H9 (cell line): ENCODE data around the gene SYNJ1. TPM values are rescaled to one million over a fixed set of nuclear protein-coding genes. Genes with fewer than 3 reads are reported as not detected.
A peak's percentile ranks its signal among the peaks of the same experiment; 100 is the strongest.
"Not testable (repeated sequence)": the region's sequence is repeated elsewhere in the genome, so short reads cannot be mapped to it uniquely, and the experiment has no call there.

ENCODE experiments used
- DNase-seq: peaks from one replicate; pipeline ENCODE4 v3.0.0-alpha.2; 2017
- H2AFZ ChIP-seq: one replicate; pipeline ENCODE4 v1.6.1; 2013; ENCODE audit warnings: mild to moderate bottlenecking, low read length, control low read depth, moderate library complexity
- H2AK5ac ChIP-seq: 2 replicates; pipeline ENCODE4 v1.6.1; 2013; ENCODE audit warnings: low read length, control low read depth, mixed read lengths; ENCODE audit not compliant: insufficient read length
- H2BK120ac ChIP-seq: one replicate; pipeline ENCODE4 v1.6.1; 2013; ENCODE audit warnings: low read depth, mild to moderate bottlenecking, low read length, control low read depth, inconsistent platforms; ENCODE audit not compliant: poor library complexity, severe bottlenecking
- H2BK12ac ChIP-seq: 2 replicates; pipeline ENCODE4 v1.6.1; 2013; ENCODE audit warnings: low read length, control low read depth, mixed read lengths, low read depth; ENCODE audit not compliant: insufficient read length
- H2BK15ac ChIP-seq: 2 replicates; pipeline ENCODE4 v1.6.1; 2013; ENCODE audit warnings: low read depth, low read length, control low read depth
- H2BK20ac ChIP-seq: one replicate; pipeline ENCODE4 v1.6.1; 2013; ENCODE audit warnings: low read depth, mild to moderate bottlenecking, low read length, control low read depth, inconsistent platforms; ENCODE audit not compliant: poor library complexity, severe bottlenecking
- H2BK5ac ChIP-seq: 2 replicates; pipeline ENCODE4 v1.6.1; 2013; ENCODE audit warnings: low read length, control low read depth, mixed read lengths; ENCODE audit not compliant: insufficient read length
- H3K14ac ChIP-seq: 2 replicates; pipeline ENCODE4 v1.6.1; 2013; ENCODE audit warnings: low read length, control low read depth; ENCODE audit not compliant: insufficient read depth
- H3K18ac ChIP-seq: 2 replicates; pipeline ENCODE4 v1.6.1; 2013; ENCODE audit warnings: low read depth, mild to moderate bottlenecking, mixed read lengths, low read length, control low read depth; ENCODE audit not compliant: insufficient read length
- H3K23ac ChIP-seq: 2 replicates; pipeline ENCODE4 v1.6.1; 2013; ENCODE audit warnings: low read length, control low read depth, mixed read lengths, low read depth; ENCODE audit not compliant: insufficient read length
- H3K23me2 ChIP-seq: 2 replicates; pipeline ENCODE4 v1.6.1; 2013; ENCODE audit warnings: low read depth, mild to moderate bottlenecking, mixed read lengths, low read length, control low read depth; ENCODE audit not compliant: insufficient read length, poor library complexity, severe bottlenecking
- H3K27ac ChIP-seq: 2 replicates; pipeline ENCODE4 v1.5.1; 2013; ENCODE audit warnings: low read length, control low read depth, mixed read lengths, low read depth; ENCODE audit not compliant: insufficient read length
- H3K27me3 ChIP-seq: 2 replicates; pipeline ENCODE4 v1.6.1; 2013; ENCODE audit warnings: low read length, control low read depth, inconsistent platforms; ENCODE audit not compliant: insufficient read depth
- H3K4ac ChIP-seq: 2 replicates; pipeline ENCODE4 v1.6.1; 2013; ENCODE audit warnings: low read depth, mild to moderate bottlenecking, control low read depth, inconsistent platforms, low read length, moderate library complexity
- H3K4me1 ChIP-seq: 2 replicates; pipeline ENCODE4 v1.6.1; 2013; ENCODE audit warnings: low read length, control low read depth, inconsistent platforms; ENCODE audit not compliant: insufficient read depth
- H3K4me2 ChIP-seq: 2 replicates; pipeline ENCODE4 v1.6.1; 2013; ENCODE audit warnings: low read length, control low read depth, mixed read lengths; ENCODE audit not compliant: insufficient read length, insufficient read depth
- H3K56ac ChIP-seq: 2 replicates; pipeline ENCODE4 v1.6.1; 2013; ENCODE audit warnings: low read depth, mild to moderate bottlenecking, mixed read lengths, low read length, control low read depth; ENCODE audit not compliant: insufficient read length
- H3K79me1 ChIP-seq: 2 replicates; pipeline ENCODE4 v1.6.1; 2013; ENCODE audit warnings: low read depth, mild to moderate bottlenecking, moderate library complexity, low read length, control low read depth, inconsistent platforms; ENCODE audit not compliant: insufficient read depth, poor library complexity, severe bottlenecking
- H3K79me2 ChIP-seq: 2 replicates; pipeline ENCODE4 v1.6.1; 2013; ENCODE audit warnings: low read length, control low read depth, inconsistent platforms; ENCODE audit not compliant: insufficient read depth
- H3K9ac ChIP-seq: 2 replicates; pipeline ENCODE4 v1.6.1; 2013; ENCODE audit warnings: low read length, control low read depth, mixed read lengths; ENCODE audit not compliant: insufficient read length; ENCODE audit errors: extremely low read depth
- H3K9me3 ChIP-seq: one replicate; pipeline ENCODE4 v1.6.1; 2013; ENCODE audit warnings: low read depth, low read length, inconsistent platforms; ENCODE audit not compliant: control insufficient read depth
- H3T11ph ChIP-seq: one replicate; pipeline ENCODE4 v1.6.1; 2013; ENCODE audit warnings: mild to moderate bottlenecking, low read length, control low read depth, inconsistent platforms
- H4K20me1 ChIP-seq: one replicate; pipeline ENCODE4 v1.6.1; 2013; ENCODE audit not compliant: control insufficient read depth, insufficient read length, insufficient read depth
- H4K5ac ChIP-seq: 2 replicates; pipeline ENCODE4 v1.6.1; 2013; ENCODE audit warnings: low read depth, mild to moderate bottlenecking, mixed read lengths, low read length, control low read depth; ENCODE audit not compliant: insufficient read length
- H4K8ac ChIP-seq: replicated peaks from 2 replicates; pipeline ENCODE4 v1.6.1; 2013; ENCODE audit warnings: low read length, control low read depth, mixed read lengths, low read depth; ENCODE audit not compliant: insufficient read length
- H4K91ac ChIP-seq: 2 replicates; pipeline ENCODE4 v1.6.1; 2013; ENCODE audit warnings: low read depth, mild to moderate bottlenecking, moderate library complexity, mixed read lengths, low read length, control low read depth; ENCODE audit not compliant: insufficient read length
- H3K27ac Mint-ChIP-seq, 3 experiments: 2 replicates in 2 of 3; 3 replicates in 1 of 3; pipeline ENCODE4 v1.8.0; 2020 to 2021; ENCODE audit warnings: mixed read lengths in 3 of 3, mild to moderate bottlenecking in 1 of 3, moderate library complexity in 1 of 3
- H3K27me3 Mint-ChIP-seq: 2 replicates; pipeline ENCODE4 v1.8.0; 2021; ENCODE audit warnings: low read depth, mild to moderate bottlenecking, moderate library complexity, mixed read lengths
- H3K36me3 Mint-ChIP-seq, 3 experiments: 2 replicates in 2 of 3; 3 replicates in 1 of 3; pipeline ENCODE4 v1.8.0; 2020 to 2021; ENCODE audit warnings: low read depth in 3 of 3, mixed read lengths in 3 of 3; ENCODE audit not compliant: insufficient read depth in 1 of 3
- H3K4me1 Mint-ChIP-seq, 2 experiments: 2 replicates each; pipeline ENCODE4 v1.8.0; 2020; ENCODE audit warnings: mixed read lengths in 2 of 2
- H3K4me3 Mint-ChIP-seq, 2 experiments: 2 replicates in 1 of 2; 3 replicates in 1 of 2; pipeline ENCODE4 v1.8.0; 2020 to 2021; ENCODE audit warnings: mild to moderate bottlenecking in 2 of 2, mixed read lengths in 2 of 2, moderate library complexity in 1 of 2
- H3K9me3 Mint-ChIP-seq, 2 experiments: 2 replicates in 1 of 2; 3 replicates in 1 of 2; pipeline ENCODE4 v1.8.0; 2020; ENCODE audit warnings: mild to moderate bottlenecking in 2 of 2, mixed read lengths in 2 of 2, moderate library complexity in 1 of 2
- WGBS: extraction: QIAGEN DNeasy Blood & Tissue Kit; methylation state at CpG from one replicate; pipeline ENCODE4 v1.1.7; 2013; ENCODE audit warnings: missing lambda C conversion rate, low lambda C conversion rate, mixed read lengths; ENCODE audit not compliant: insufficient read length; ENCODE audit errors: extremely low coverage; 5-methylcytosine and 5-hydroxymethylcytosine counted together
- total RNA-seq: library from RNA; stranded (reverse); gene quantifications from 2 replicates; pipeline ENCODE4 v1.2.1, GENCODE V29; 2021

The SYNJ1 gene
- total RNA-seq, 1 experiment from 2014 or later, result 7.1 TPM

- H3K27me3 ChIP-seq, H2BK15ac ChIP-seq, H3K4me2 ChIP-seq, H3K4ac ChIP-seq, H3K23me2 ChIP-seq, H2BK5ac ChIP-seq, H3K4me3 Mint-ChIP-seq, H2BK120ac ChIP-seq, H3K14ac ChIP-seq, H2BK12ac ChIP-seq, H3K4me1 Mint-ChIP-seq, H3K56ac ChIP-seq, H3K23ac ChIP-seq, H2AFZ ChIP-seq, H3K18ac ChIP-seq, H4K8ac ChIP-seq, H3K79me2 ChIP-seq, H3K4me1 ChIP-seq, H3K9ac ChIP-seq, H3K79me1 ChIP-seq, DNase-seq, H3T11ph ChIP-seq, H3K27me3 Mint-ChIP-seq, H3K27ac Mint-ChIP-seq, H2BK20ac ChIP-seq, H2AK5ac ChIP-seq, H3K27ac ChIP-seq, H4K20me1 ChIP-seq, H4K5ac ChIP-seq, H4K91ac ChIP-seq: not testable (repeated sequence)
- no CpG with 5 or more reads among the region's 10 CpGs for WGBS
- Mint-ChIP-seq H3K36me3 (peaks cover 37 to 62% (median 45%) of the 10 kb centered on the region in 3 experiments), H3K9me3 (peaks cover 32 to 34% of the 10 kb centered on the region in 2 experiments)
- H3K9me3 ChIP-seq, result peaks cover 13% of the 10 kb centered on the region
Measured at GRCh38 chr21:32661981-32662380, 65.8 kb downstream of the SYNJ1 start.

- H3K79me1 ChIP-seq, H3T11ph ChIP-seq, H3K9ac ChIP-seq, H3K4me1 ChIP-seq, H3K14ac ChIP-seq, H3K23ac ChIP-seq, H3K56ac ChIP-seq, H3K27ac ChIP-seq, H3K4ac ChIP-seq, H2BK12ac ChIP-seq, H3K4me1 Mint-ChIP-seq, H3K27me3 ChIP-seq, DNase-seq, H3K79me2 ChIP-seq, H3K23me2 ChIP-seq, H2BK20ac ChIP-seq, H2BK15ac ChIP-seq, H3K18ac ChIP-seq, H4K20me1 ChIP-seq, H2AK5ac ChIP-seq, H2BK5ac ChIP-seq, H2BK120ac ChIP-seq, H3K4me2 ChIP-seq, H2AFZ ChIP-seq, H3K27me3 Mint-ChIP-seq, H4K8ac ChIP-seq, H4K91ac ChIP-seq, H3K4me3 Mint-ChIP-seq, H4K5ac ChIP-seq: not testable (repeated sequence)
- peaks cover 32 to 34% of the 10 kb centered on the region in 2 experiments for H3K9me3 Mint-ChIP-seq
- H3K9me3 ChIP-seq, result peaks cover 13% of the 10 kb centered on the region
- peak overlapping the region in 1 of 3 experiments; percentile 54; a peak in 1 of 7 replicates for H3K27ac Mint-ChIP-seq
- WGBS, result no CpG with 5 or more reads among the region's 13 CpGs
- H3K36me3 Mint-ChIP-seq, result peaks cover 37 to 60% (median 45%) of the 10 kb centered on the region in 3 experiments
Measured at GRCh38 chr21:32661026-32661782, 66.6 kb downstream of the SYNJ1 start.
